GM13977 (cell line): ENCODE results near the gene BCL2A1.

Experiments used
- DNase-seq: peaks from one replicate; pipeline ENCODE4 v3.0.0; 2012; ENCODE audit warnings: low spot score
- in situ Hi-C: fragments of 300-500 bp; cut with MboI; formaldehyde crosslinking; loops from one replicate; pipeline ENCODE4 v1.12.0; 2022; ENCODE audit warnings: low sequenced_read_pairs, low pct_unique_long_range_greater_than_20kb, mixed read lengths, inconsistent platforms; ENCODE audit not compliant: unreplicated experiment
- TF ChIP-seq, protein P1 (sequence below): IDR thresholded peaks from 2 replicates; pipeline ENCODE4 v1.5.1; 2012; ENCODE audit warnings: mild to moderate bottlenecking, control low read depth; ENCODE audit not compliant: insufficient read depth; ENCODE audit errors: extremely low read depth, missing control alignments

Gene BCL2A1

DNA sequence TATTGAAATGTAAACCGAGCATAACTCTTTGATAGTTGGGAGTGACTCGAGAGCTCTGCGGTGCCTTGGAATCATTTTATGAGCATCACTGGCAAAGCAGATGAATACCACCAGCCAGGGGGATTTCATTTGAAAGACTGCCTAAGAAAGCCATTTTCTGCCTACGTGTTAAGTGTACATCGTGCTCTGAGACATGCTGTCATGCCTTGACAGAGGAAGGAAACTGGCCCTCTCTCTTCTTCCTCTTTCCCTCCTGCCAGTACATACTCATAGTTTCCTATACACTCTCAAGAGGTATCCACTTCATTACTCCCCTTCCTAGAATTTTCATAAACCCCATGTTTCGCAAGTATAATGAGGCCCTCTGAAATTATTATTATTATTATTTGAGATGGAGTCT lies 8.8 kb downstream of the BCL2A1 start:
- no peak for DNase-seq
- TF ChIP-seq, protein P1, sequence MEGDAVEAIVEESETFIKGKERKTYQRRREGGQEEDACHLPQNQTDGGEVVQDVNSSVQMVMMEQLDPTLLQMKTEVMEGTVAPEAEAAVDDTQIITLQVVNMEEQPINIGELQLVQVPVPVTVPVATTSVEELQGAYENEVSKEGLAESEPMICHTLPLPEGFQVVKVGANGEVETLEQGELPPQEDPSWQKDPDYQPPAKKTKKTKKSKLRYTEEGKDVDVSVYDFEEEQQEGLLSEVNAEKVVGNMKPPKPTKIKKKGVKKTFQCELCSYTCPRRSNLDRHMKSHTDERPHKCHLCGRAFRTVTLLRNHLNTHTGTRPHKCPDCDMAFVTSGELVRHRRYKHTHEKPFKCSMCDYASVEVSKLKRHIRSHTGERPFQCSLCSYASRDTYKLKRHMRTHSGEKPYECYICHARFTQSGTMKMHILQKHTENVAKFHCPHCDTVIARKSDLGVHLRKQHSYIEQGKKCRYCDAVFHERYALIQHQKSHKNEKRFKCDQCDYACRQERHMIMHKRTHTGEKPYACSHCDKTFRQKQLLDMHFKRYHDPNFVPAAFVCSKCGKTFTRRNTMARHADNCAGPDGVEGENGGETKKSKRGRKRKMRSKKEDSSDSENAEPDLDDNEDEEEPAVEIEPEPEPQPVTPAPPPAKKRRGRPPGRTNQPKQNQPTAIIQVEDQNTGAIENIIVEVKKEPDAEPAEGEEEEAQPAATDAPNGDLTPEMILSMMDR, result no peak
- in situ Hi-C loops, result no loop called here

DNA sequence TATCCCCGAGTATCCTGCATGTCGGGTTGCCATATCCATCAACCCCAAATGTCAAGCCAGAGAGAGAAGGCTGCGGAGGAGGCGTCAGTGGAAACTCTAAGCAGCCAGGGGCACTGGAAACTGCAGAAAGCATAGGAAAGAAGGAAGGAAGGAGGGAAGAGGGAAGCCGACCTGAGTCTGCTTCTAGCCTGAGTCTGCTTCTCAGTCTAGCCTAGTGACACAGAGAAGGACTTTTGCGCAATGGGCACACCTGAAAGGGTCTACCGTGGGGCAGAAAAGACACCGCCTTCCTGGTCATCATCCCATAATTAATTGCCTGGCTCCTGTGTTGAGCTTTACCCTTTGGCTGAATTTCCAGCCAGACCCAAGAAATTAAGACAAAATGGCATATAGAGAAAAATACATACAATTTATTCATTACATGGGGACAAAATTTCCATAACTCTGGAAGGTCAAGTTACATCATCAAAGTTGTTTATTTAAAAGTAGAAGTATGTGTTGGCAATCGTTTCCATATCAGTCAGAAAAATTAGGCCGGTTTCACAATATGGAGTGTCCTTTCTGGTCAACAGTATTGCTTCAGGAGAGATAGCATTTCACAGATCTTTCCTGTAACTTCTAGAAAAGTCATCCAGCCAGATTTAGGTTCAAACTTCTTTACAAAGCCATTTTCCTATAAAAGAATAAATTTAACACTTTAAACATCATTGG lies 10.3 kb downstream of the BCL2A1 start:
- in situ Hi-C loops, result no loop called here
- DNase-seq, result no peak
- TF ChIP-seq, protein P1, result no peak

DNA sequence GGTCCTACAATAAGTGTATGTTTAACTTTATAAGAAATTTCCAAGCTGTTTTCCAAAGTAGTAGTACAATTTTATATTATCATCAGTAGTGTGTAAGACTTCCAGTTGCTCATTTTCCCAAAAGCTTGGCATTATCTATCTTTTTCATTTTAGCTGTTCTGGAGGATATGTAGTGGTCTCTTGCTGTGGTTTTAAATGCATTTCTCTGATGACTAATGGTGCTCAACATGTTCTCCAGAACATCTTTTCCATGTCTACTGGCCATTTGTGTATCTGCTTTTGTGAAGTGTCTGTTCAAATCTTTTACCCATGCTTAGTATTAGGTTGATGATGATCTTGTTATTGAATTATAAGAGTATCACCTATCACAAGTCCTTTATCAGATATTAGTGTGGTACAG lies 13.3 kb downstream of the BCL2A1 start:
- DNase-seq, result no peak
- in situ Hi-C loops, result no loop called here
- TF ChIP-seq, protein P1, result no peak

DNA sequence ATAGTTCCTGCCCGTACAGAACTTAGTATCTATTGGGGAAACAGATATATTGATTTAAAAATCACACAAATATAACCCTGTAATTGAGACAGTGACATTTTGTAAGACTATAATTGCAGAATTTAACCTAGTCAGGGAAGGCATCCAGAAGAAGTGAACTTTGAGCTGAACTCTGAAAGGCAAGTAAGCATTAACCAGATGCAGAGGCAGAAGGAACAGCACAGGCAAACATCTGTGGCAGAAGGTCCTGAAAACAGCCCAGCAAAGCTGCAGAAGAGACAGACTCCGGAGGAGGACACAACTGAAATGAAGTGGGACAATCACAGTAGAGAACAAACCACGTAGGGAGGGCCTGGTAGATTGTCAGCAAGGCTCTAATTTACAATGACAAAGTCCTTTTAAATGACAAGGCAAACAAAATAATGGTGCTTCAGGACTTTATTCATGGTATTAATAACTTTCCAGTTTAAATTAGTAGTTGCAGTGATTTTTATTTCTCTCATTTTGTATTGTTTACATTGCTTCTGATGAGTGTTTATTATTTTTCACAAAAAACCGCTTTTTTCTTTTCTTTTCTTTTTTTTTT lies 14.5 kb downstream of the BCL2A1 start:
- in situ Hi-C loops, result no loop called here
- no peak for DNase-seq
- TF ChIP-seq, protein P1, result no peak

DNA sequence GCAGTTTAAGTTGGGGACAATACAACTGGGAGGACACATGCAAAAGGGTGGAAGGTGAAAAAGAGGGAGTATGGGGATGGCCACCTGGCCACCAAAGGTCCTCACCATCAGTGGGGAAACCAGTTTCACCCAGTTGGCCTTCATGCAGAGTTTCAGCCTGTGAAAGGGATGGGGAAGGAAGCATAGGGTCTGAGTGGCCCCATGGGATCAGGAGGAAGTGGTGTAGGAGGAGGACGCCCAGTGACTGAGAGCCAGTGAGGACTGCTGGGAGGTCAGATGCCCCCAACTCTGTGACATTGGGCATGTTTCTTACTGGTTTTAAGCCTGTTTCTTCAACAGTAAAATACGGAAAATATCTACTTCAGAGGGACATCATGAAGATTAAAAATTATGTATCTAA lies 16.3 kb downstream of the BCL2A1 start:
- no peak for DNase-seq
- in situ Hi-C loops, result no loop called here
- TF ChIP-seq, protein P1, result no peak

DNA sequence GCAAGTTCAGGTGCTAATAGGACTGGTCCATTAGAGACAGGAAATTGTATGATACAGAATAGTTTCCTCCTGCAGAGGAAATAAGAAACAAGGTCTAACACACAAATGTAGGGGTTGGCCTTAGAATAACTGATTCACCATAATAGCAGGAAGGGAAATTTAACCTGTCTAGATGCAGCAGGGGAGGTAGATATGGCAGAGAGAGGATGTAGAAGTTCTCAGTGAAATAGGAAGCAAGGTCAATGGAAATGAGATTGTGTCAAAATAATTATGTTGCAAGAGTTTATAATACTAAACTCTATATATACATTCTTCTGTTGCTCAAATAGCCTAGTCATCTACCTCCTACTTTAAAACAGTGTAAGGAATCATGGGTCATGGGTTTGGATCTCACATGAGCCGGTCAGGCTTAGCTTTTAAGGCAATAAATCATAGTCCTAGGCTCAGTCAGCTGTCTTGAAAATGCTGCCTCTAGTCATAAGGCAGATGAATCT lies 17.0 kb downstream of the BCL2A1 start:
- TF ChIP-seq, protein P1, result no peak
- in situ Hi-C loops, result no loop called here
- DNase-seq, result no peak

DNA sequence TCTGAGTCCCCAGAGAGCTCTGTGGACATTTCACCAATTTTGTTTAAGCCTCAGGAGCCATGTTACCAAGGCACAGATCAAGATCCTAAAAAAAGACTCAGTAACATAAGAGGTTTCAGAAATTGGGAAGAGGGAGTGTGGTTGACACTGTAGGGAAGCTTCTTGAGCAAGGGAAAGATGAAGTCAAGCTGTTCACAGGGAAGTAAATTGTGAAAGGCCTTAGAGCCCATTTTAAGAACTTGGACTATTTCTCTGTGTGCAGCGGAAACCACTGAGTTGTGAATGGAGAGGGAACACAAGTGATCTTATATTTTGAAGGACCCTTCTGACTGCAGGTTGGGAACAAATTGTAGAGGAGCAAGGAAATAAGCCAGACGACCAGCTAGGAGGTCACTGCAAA lies 18.7 kb downstream of the BCL2A1 start:
- TF ChIP-seq, protein P1, result no peak
- no peak for DNase-seq
- in situ Hi-C loops, result no loop called here
